NCI-H82 treated with DMSO at 0.1 percent for 48 hours (cell line): ENCODE data around the gene SMAD9.
A peak's percentile ranks its signal among the peaks of the same experiment; 100 is the strongest.

ENCODE experiments used
- DNase-seq: peaks from one replicate; lab custom pipeline; 2025; ENCODE audit not compliant: unreplicated experiment; lab: John Stamatoyannopoulos, UW

SMAD9 gene

GRCh38 chr13:36870050-36870692, 49.9 kb downstream of the SMAD9 start:
- no peak for DNase-seq

GRCh38 chr13:36866232-36866631, 53.8 kb downstream of the SMAD9 start:
- DNase-seq: no peak

GRCh38 chr13:36865265-36865664, 54.8 kb downstream of the SMAD9 start:
- DNase-seq: no peak

- no peak for DNase-seq
Observed at GRCh38 chr13:36862722-36863121, 57.3 kb downstream of the SMAD9 start.

- no peak for DNase-seq
Observed at GRCh38 chr13:36862002-36862685, 57.9 kb downstream of the SMAD9 start.

- DNase-seq: no peak
Observed at GRCh38 chr13:36859259-36859658, 60.8 kb downstream of the SMAD9 start.

GRCh38 chr13:36858290-36858689, 61.7 kb downstream of the SMAD9 start:
- DNase-seq: peak; percentile 76

GRCh38 chr13:36857253-36857652, 62.8 kb downstream of the SMAD9 start:
- DNase-seq: no peak

GRCh38 chr13:36850790-36851438, 69.1 kb downstream of the SMAD9 start:
- peak; percentile 20 for DNase-seq

- DNase-seq: no peak
Observed at GRCh38 chr13:36848199-36848982, 71.6 kb downstream of the SMAD9 start.

- DNase-seq: no peak
Observed at GRCh38 chr13:36847606-36848005, 72.4 kb downstream of the SMAD9 start.

GRCh38 chr13:36841391-36841790, 78.6 kb downstream of the SMAD9 start:
- no peak for DNase-seq

GRCh38 chr13:36840718-36841250, 79.3 kb downstream of the SMAD9 start:
- no peak for DNase-seq

GRCh38 chr13:36839981-36840380, 80.1 kb downstream of the SMAD9 start:
- DNase-seq: peak; percentile 74

GRCh38 chr13:36839281-36839680, 80.8 kb downstream of the SMAD9 start:
- no peak for DNase-seq

- no peak for DNase-seq
Observed at GRCh38 chr13:36837354-36838092, 82.5 kb downstream of the SMAD9 start.

- no peak for DNase-seq
Observed at GRCh38 chr13:36834299-36834698, 85.7 kb downstream of the SMAD9 start.

- no peak for DNase-seq
Observed at GRCh38 chr13:36831291-36831690, 88.7 kb downstream of the SMAD9 start.

GRCh38 chr13:36829753-36830152, 90.3 kb downstream of the SMAD9 start:
- DNase-seq: no peak

- no peak for DNase-seq
Observed at GRCh38 chr13:36822785-36823184, 97.3 kb downstream of the SMAD9 start.

- DNase-seq: no peak
Observed at GRCh38 chr13:36820222-36820621, 99.8 kb downstream of the SMAD9 start.
